ENCODE data around the gene SHQ1. TPM values are rescaled to one million over a fixed set of nuclear protein-coding genes. Genes with fewer than 3 reads are reported as not detected.

Gene SHQ1
- total and polyA plus RNA-seq, 9 of the 15 experiments (the other 6 are each of a cell fraction or from before 2014, with no cell fraction given) = 9.2 to 25.0 (median 14.1) TPM

DNA sequence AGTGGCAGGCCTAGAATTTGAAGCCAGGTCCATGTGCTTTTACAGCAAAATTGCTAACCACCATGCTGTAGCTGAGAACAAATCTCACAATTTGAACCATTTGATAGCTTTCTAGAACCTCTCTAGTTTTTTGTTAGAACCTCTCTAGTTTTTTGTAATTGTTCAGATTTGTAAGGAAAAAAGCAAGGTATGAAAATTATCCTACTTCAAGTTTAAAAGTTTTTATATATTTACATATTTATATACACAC is 49.4 kb upstream of the SHQ1 start:
- Histone ChIP-seq H3K27me3 (ENCODE audit: control insufficient read depth in 2 of 2, insufficient read depth in 2 of 2, low read length in 2 of 2) (no peaks in the 10 kb centered on the region), H3K27ac (ENCODE audit: extremely low read depth, low read depth, low read length) (no peak overlapping the region), H4K20me1 (replicated peaks; ENCODE audit: control insufficient read depth, insufficient read depth, low read length) (no peaks in the 10 kb centered on the region), H2AFZ (ENCODE audit: low read depth, low read length) (no peak overlapping the region), H3K9ac (ENCODE audit: insufficient read depth in 1 of 2, low read depth in 2 of 2, low read length in 2 of 2) (no peak overlapping the region), H3K9me1 (ENCODE audit: control insufficient read depth, insufficient read depth, low read length) (no peaks in the 10 kb centered on the region), H3K36me3 (ENCODE audit: control insufficient read depth, insufficient read depth, low read length) (no peaks in the 10 kb centered on the region), H3K4me2 (ENCODE audit: insufficient read depth, low read length) (no peak overlapping the region), H3K4me3 (no peak overlapping the region), H3K79me2 (ENCODE audit: control insufficient read depth, insufficient read depth, low read length) (no peaks in the 10 kb centered on the region), H3K4me1 (replicated peaks in 1 of 2; ENCODE audit: control insufficient read depth in 2 of 2, insufficient read depth in 2 of 2, low read length in 2 of 2) (no peaks in the 10 kb centered on the region; a peak in 1 of 5 replicates), H3K9me3 (replicated peaks; ENCODE audit: control insufficient read depth, insufficient read depth, low read depth, low read length) (no peaks in the 10 kb centered on the region)
- in situ Hi-C loops (cut with MboI) (no loop called here), intact Hi-C loops (cut with micrococcal nuclease) (no loop called here)
- FAIRE-seq (no peak), DNase-seq (ENCODE audit: extremely low read depth in 1 of 4, low spot score in 3 of 4) (no peak), ATAC-seq (no peak)
- ChIA-PET CTCF (ENCODE audit: low intra/inter-chr PET ratio) (no interaction called here), POLR2A (interaction anchor here (3.2 kb wide), 1 partner anchor 10 kb away, joined by 13 read pairs; the partner anchor contains the start of gene GXYLT2)
- TF ChIP-seq PHF8 (IDR thresholded peaks at IDR 0.05; ENCODE audit: borderline replicate concordance, low read length) (no peak), SIN3B (IDR thresholded peaks at IDR 0.05; ENCODE audit: low read depth) (no peak), SPI1 (IDR thresholded peaks at IDR 0.05; ENCODE audit: borderline replicate concordance, low read depth, low read length) (no peak), PHF21A (IDR thresholded peaks at IDR 0.05; ENCODE audit: borderline replicate concordance, low read depth) (no peak), ZBED1 (IDR thresholded peaks at IDR 0.05) (no peak), GTF2F1 (IDR thresholded peaks at IDR 0.05; ENCODE audit: low read depth, low read length) (no peak), SIN3A (IDR thresholded peaks at IDR 0.05; ENCODE audit: borderline replicate concordance in 2 of 2, control insufficient read depth in 1 of 2, low read depth in 2 of 2, low read length in 2 of 2) (no peak)
- TF ChIP-seq, protein P1, sequence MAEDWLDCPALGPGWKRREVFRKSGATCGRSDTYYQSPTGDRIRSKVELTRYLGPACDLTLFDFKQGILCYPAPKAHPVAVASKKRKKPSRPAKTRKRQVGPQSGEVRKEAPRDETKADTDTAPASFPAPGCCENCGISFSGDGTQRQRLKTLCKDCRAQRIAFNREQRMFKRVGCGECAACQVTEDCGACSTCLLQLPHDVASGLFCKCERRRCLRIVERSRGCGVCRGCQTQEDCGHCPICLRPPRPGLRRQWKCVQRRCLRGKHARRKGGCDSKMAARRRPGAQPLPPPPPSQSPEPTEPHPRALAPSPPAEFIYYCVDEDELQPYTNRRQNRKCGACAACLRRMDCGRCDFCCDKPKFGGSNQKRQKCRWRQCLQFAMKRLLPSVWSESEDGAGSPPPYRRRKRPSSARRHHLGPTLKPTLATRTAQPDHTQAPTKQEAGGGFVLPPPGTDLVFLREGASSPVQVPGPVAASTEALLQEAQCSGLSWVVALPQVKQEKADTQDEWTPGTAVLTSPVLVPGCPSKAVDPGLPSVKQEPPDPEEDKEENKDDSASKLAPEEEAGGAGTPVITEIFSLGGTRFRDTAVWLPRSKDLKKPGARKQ (CRISPR knock-in tag; IDR thresholded peaks at IDR 0.05) = no peak
- no TSS peak for BruUV-seq (replicated peaks)
